Measurements from ENCODE around the gene CHSY1.

DNA sequence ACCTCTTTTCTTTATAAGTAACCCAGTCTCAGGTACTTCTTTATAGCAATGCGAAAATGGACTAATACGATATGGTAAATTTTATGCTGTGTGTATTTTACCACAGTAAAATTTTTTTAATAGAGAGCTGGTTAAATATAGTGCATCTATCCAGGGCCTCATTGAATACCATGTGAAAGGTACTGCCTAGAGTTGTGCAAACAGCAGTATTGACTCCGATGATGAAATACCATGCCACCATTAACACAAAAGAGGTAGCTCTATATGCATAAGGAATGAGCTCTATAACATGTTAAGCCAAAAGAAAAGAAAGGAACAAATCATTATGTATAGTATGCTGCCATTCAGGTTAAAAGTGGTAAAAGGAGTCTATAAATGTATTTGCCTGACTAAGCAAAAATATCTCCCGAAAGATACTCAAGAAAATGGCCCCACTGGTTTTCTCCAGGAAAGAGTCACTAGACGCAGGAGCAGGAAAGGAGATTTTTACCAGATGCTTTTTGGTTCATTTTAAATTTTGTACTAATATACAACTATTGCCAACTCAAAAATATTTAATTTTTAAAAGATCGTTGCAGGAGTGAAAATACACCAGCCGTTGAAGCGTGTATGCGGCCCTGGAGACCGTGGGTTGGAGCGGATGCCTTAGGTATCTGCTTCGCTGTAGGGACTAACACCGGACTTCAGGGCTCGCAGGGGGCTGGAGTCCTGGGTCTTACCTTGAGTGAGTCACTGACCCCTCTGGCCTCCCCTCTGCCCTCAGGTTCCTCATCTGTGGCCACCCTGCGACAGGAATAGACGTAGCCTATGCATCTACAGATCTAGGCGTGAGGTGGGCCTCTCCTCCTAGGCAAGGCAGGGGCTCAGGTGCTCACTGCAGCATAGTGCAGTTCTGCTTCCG lies 120.1 kb downstream of the CHSY1 start:
- TF ChIP-seq, protein P1, sequence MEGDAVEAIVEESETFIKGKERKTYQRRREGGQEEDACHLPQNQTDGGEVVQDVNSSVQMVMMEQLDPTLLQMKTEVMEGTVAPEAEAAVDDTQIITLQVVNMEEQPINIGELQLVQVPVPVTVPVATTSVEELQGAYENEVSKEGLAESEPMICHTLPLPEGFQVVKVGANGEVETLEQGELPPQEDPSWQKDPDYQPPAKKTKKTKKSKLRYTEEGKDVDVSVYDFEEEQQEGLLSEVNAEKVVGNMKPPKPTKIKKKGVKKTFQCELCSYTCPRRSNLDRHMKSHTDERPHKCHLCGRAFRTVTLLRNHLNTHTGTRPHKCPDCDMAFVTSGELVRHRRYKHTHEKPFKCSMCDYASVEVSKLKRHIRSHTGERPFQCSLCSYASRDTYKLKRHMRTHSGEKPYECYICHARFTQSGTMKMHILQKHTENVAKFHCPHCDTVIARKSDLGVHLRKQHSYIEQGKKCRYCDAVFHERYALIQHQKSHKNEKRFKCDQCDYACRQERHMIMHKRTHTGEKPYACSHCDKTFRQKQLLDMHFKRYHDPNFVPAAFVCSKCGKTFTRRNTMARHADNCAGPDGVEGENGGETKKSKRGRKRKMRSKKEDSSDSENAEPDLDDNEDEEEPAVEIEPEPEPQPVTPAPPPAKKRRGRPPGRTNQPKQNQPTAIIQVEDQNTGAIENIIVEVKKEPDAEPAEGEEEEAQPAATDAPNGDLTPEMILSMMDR (IDR thresholded peaks at IDR 0.05) = no peak
- no peak for TF ChIP-seq POLR2A (IDR thresholded peaks at IDR 0.05)
